Kidney epithelial cell (primary cell): Measurements from ENCODE around the gene CLDN15. TPM values are rescaled to one million over a fixed set of nuclear protein-coding genes. Genes with fewer than 3 reads are reported as not detected.
"Not testable (repeated sequence)": the region's sequence is repeated elsewhere in the genome, so short reads cannot be mapped to it uniquely, and the experiment has no call there.

Experiments used
- DNase-seq: peaks from one replicate; pipeline ENCODE4 v3.0.0-alpha.2; 2010; ENCODE audit warnings: low read depth
- H3K27me3 ChIP-seq: 2 replicates; pipeline ENCODE4 v1.6.0; 2011; ENCODE audit warnings: low read length; ENCODE audit not compliant: control insufficient read depth, insufficient read depth
- H3K36me3 ChIP-seq: 2 replicates; pipeline ENCODE4 v1.5.1; 2011; ENCODE audit warnings: low read length; ENCODE audit not compliant: control insufficient read depth, insufficient read depth
- H3K4me3 ChIP-seq: 2 replicates; pipeline ENCODE4 v1.5.1; 2011; ENCODE audit warnings: low read depth, mild to moderate bottlenecking, control low read depth, low read length
- total RNA-seq: library from RNA; depleted of rRNA; stranded (reverse); fragments of >200 nt; gene quantifications from 2 replicates; pipeline ENCODE4 v1.2.3, GENCODE V29; 2015
- TF ChIP-seq, protein P1 (sequence below): IDR thresholded peaks from 2 replicates; pipeline ENCODE4 v1.5.1; 2011; ENCODE audit warnings: mild to moderate bottlenecking, moderate library complexity, low read length, control low read depth, inconsistent platforms; ENCODE audit not compliant: insufficient read depth, poor library complexity, severe bottlenecking

CLDN15 gene
- total RNA-seq, 1 donor from 2014 or later = 4.8 TPM

DNA sequence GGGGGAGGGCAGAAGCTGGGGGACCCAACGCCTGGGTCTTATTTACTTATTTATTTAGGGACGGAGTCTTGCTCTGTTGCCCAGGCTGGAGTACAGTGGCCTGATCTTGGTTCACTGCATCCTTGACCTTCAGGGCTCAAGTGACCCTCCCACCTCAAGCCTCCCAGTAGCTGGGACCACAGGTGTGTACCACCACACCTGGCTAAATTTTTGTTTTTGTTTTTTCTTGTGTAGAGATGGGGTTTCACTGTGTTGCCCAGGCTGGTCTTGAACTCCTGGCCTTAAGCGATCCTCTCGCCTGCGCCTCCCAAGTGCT, 35.0 kb downstream of the CLDN15 start:
- H3K4me3 ChIP-seq = no peak overlapping the region
- TF ChIP-seq, protein P1, sequence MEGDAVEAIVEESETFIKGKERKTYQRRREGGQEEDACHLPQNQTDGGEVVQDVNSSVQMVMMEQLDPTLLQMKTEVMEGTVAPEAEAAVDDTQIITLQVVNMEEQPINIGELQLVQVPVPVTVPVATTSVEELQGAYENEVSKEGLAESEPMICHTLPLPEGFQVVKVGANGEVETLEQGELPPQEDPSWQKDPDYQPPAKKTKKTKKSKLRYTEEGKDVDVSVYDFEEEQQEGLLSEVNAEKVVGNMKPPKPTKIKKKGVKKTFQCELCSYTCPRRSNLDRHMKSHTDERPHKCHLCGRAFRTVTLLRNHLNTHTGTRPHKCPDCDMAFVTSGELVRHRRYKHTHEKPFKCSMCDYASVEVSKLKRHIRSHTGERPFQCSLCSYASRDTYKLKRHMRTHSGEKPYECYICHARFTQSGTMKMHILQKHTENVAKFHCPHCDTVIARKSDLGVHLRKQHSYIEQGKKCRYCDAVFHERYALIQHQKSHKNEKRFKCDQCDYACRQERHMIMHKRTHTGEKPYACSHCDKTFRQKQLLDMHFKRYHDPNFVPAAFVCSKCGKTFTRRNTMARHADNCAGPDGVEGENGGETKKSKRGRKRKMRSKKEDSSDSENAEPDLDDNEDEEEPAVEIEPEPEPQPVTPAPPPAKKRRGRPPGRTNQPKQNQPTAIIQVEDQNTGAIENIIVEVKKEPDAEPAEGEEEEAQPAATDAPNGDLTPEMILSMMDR = no peak
- no peaks in the 10 kb centered on the region for H3K36me3 ChIP-seq
- no peak for DNase-seq
- H3K27me3 ChIP-seq = peaks cover 40% of the 10 kb centered on the region

DNA sequence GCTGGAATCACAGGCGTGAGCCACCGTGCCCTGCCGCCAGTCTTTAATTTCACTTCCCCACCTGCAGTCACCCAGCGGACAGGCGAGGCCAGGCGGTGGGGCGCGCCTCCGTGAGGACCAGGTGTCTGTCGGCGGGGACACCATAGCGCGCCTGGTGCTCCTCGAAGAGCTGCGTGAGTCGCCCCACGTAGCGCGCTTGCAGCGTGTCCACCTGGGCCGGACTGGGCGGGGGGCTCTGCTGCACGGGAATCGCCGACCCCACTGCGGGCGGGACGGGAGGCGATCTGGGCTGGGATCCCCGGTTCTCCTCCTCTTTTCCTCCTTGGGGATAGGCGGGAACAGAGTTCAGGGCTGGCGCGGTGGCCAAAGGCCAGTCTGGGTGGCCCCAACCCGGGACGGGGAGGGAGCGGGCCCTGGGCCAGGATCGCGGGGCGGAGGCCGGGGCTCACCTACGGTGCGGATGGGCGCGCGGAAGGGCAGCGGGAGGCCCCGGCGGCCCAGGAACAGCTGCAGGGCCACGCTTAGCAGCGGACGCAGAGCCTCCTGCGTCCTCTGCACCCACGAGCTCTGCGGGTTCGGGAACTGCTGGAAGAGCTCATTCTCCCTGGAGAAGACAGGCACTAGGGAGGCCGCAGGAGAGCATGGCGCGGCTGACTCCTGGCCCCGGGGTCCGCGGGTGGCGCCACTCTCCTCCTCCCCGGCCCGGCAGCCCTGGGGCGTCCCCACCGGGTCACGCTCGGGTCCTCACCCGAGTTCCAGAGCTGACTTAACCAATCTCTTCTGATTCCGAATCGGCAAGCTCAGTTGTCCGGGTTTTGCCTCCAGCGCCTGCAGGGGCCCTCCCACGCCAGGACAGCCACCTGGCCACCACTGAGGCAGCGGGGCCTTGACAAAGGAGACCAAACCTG, 35.7 kb downstream of the CLDN15 start:
- Histone ChIP-seq H3K4me3 (no peak overlapping the region), H3K27me3 (peaks cover 40% of the 10 kb centered on the region), H3K36me3 (no peaks in the 10 kb centered on the region)
- DNase-seq = no peak
- TF ChIP-seq, protein P1 = no peak

DNA sequence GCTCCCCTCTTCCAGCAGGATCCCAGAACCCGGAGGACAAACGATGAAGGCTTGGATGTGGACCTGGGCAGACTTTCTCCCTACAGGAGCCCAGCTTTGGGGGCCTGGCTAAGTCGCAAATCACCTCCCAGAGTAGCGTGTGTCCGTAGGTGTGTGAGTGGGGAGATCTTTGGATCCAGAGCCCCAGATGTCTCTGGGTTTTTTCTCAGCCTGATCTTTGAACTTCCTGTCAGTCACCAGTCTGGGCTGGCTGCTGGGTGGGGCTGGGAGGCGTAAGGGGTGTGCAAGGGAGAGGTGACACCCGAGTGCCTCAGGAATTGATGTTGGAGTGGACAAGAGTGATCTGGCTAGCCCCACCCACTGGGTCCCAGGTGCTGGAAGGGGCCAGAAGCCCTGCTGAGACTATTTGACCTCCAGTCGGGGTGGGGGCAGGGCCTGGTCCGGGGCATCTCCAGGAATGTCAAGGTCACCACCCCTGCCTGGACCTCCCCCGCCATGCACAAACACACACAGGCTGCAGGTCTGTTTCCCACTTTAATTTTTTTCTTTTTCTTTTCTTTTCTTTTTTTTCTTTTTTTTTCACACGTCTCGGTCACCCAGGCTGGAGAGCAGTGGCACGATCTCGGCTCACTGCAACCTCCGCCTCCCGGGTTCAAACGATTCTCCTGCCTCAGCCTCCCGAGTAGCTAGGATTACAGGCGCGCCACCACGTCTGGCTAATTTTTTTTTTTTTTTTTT, 36.6 kb downstream of the CLDN15 start, which contains the start of gene MOGAT3:
MOGAT3 (minus strand) TSS at position 175 of the 738 bp plus-strand sequence. CDS start 182 bp downstream, outside the sequence.
- TF ChIP-seq, protein P1 = no peak
- Histone ChIP-seq H3K4me3 (no peak within 1 kb of the TSS), H3K36me3 (no peaks in the 10 kb centered on the region), H3K27me3 (peaks cover 40% of the 10 kb centered on the region)
- DNase-seq = no peak

DNA sequence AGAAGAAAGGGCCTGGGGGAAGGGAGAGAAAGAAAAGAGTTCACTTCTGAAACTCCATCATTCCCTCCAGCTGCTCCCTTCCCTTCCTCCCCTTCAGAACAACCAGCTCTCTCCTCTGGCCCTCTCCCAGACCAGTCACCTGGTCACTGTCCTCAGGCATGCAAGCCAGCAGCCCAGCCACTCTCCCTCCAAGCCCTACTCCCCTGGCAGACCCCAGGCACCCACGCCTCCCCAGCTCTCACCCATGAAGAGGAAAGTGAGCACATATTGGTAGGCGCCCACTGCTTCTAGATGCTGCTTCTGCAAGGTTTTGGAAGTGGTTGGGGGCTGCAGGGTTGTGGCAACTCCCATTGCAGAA, 37.1 kb downstream of the CLDN15 start:
- H3K4me3 ChIP-seq = no peak overlapping the region
- no peak for DNase-seq
- TF ChIP-seq, protein P1 = no peak
- H3K27me3 ChIP-seq = peaks cover 40% of the 10 kb centered on the region
- no peaks in the 10 kb centered on the region for H3K36me3 ChIP-seq

DNA sequence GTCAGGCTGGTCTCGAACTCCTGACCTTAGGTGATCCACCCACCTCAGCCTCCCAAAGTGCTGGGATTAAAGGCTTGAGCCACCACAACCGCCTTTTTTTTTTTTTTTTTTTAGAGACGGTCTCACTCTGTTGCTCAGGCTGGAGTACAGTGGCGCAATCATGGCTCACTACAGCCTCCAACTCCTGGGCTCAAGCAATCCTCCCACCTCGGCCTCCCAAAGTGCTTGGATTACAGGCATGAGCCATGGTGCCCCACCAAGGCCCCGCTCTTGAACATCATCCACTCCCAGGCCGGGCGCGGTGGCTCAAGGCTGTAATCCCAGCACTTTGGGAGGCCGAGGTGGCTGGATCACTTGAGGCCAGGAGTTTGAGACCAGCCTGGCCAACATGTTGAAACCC, 38.1 kb downstream of the CLDN15 start:
- H3K36me3 ChIP-seq, DNase-seq, H3K4me3 ChIP-seq: not testable (repeated sequence)
- peaks cover 40% of the 10 kb centered on the region for H3K27me3 ChIP-seq

DNA sequence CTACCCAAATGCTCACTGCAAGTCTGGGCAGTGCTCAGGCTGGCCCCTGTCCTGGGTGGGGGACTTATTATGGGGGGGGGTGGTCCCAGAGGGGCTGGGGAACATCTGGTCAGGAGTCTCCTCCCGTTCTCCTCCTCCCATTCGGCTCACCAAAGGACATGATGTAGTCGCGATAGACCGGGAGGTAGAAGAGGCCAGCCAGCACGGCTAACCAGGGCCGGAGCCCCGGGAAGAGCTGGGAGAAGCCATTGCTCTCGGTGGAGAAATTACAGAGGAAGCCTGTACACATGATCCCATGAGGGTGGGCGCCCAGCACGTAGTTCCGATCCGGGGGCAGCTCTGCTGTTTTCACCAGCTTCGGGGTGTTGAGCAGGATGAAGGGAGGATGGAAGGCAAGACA, 39.1 kb downstream of the CLDN15 start:
- Histone ChIP-seq H3K4me3 (no peak overlapping the region), H3K27me3 (peaks cover 39% of the 10 kb centered on the region), H3K36me3 (no peaks in the 10 kb centered on the region)
- no peak for DNase-seq
- TF ChIP-seq, protein P1 = no peak
